ENCODE data around the gene IL1RAP. TPM values are rescaled to one million over a fixed set of nuclear protein-coding genes. Genes with fewer than 3 reads are reported as not detected.

IL1RAP gene
- total RNA-seq, 1 donor from 2014 or later = 43.4 TPM

DNA sequence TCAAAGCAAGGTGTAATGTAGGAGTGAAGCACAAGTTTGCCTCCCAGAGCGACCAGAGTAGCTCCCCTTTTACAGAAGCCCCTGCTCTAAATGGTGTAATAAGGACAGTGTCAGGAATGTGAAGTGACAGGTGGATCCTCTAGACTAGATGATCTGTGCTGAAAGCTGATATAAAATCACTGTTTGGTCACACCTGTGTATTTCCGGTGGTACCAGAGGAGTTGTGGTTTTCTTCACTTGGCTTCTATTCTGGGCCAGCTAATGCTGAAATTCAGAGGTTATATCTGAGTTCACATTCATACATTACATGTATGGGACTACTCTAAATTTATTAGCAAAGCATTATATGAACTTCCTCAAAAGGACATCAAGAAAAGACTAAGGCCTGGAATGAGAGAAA is 117.4 kb downstream of the IL1RAP start:
- DNase-seq (ENCODE audit: low read depth) = no peak
- FAIRE-seq = no peak
- no peaks in the 10 kb centered on the region for H3K27me3 ChIP-seq (ENCODE audit: control insufficient read depth, insufficient read depth, low read length)
- H3K4me3 ChIP-seq (ENCODE audit: low read depth, low read length) = no peak overlapping the region
- TF ChIP-seq, protein P1, sequence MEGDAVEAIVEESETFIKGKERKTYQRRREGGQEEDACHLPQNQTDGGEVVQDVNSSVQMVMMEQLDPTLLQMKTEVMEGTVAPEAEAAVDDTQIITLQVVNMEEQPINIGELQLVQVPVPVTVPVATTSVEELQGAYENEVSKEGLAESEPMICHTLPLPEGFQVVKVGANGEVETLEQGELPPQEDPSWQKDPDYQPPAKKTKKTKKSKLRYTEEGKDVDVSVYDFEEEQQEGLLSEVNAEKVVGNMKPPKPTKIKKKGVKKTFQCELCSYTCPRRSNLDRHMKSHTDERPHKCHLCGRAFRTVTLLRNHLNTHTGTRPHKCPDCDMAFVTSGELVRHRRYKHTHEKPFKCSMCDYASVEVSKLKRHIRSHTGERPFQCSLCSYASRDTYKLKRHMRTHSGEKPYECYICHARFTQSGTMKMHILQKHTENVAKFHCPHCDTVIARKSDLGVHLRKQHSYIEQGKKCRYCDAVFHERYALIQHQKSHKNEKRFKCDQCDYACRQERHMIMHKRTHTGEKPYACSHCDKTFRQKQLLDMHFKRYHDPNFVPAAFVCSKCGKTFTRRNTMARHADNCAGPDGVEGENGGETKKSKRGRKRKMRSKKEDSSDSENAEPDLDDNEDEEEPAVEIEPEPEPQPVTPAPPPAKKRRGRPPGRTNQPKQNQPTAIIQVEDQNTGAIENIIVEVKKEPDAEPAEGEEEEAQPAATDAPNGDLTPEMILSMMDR (IDR thresholded peaks at IDR 0.05; ENCODE audit: insufficient read depth, low read length, severe bottlenecking) = no peak
- H3K36me3 ChIP-seq (ENCODE audit: control insufficient read depth, insufficient read depth, low read length) = peaks cover 4% of the 10 kb centered on the region

DNA sequence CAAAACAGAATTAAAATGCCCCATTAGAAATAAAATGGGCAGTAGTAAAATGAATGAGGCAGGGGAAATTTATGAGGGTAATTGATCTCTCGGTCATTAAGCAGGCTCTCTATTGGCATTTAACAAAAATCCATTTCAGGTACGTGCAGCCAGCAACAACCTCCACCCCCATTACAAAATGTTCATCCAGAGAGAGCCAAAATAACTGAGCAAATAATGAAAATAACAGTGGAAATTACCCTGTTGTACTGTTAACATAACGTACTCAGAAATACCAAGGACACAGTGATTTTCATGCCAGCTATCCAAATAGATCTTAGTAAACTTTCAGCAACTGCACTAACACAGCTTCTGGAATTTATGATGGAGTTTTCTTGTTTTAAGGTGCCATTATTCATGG is 127.7 kb downstream of the IL1RAP start:
- no peak for FAIRE-seq
- Histone ChIP-seq H3K36me3 (ENCODE audit: control insufficient read depth, insufficient read depth, low read length) (peaks cover 9% of the 10 kb centered on the region), H3K27me3 (ENCODE audit: control insufficient read depth, insufficient read depth, low read length) (no peaks in the 10 kb centered on the region), H3K4me3 (ENCODE audit: low read depth, low read length) (no peak overlapping the region)
- TF ChIP-seq, protein P1 (IDR thresholded peaks at IDR 0.05; ENCODE audit: insufficient read depth, low read length, severe bottlenecking) = no peak
- no peak for DNase-seq (ENCODE audit: low read depth)

DNA sequence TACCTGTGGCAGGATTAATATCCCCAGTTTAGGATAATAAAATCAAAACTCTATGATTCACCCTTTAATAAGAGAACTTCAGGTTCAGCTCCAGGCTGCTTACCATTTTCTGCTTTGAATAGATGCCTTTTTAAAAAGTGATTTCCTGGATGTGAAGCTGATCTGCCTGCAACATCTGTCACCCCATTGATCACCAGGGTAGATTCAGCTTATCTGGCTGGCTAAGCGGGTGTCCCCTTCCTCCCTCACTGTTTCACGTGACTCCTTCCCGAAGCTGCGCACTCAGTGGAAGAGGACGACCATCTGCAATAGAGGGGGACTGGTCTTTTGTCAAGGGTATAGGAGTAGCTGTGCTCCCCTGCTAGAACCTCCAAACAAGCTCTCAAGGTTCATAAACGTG is 128.1 kb downstream of the IL1RAP start:
- peaks cover 9% of the 10 kb centered on the region for H3K36me3 ChIP-seq (ENCODE audit: control insufficient read depth, insufficient read depth, low read length)

DNA sequence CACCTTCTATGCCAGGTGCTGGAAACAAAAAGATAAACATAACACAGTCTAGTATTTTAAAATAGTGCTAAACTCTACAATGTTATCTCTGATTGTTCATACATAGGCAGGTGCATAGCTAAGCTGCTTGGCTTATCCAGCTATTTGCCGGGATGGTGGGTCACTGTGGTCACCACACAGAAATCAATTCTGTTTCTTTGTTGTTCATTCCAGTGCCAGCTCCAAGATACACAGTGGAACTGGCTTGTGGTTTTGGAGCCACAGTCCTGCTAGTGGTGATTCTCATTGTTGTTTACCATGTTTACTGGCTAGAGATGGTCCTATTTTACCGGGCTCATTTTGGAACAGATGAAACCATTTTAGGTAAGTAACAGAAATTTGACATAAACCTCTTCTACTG is 130.2 kb downstream of the IL1RAP start:
- FAIRE-seq (no peak), DNase-seq (ENCODE audit: low read depth) (no peak)
- H3K4me3 ChIP-seq (ENCODE audit: low read depth, low read length) = no peak overlapping the region
- H3K27me3 ChIP-seq (ENCODE audit: control insufficient read depth, insufficient read depth, low read length) = no peaks in the 10 kb centered on the region
- peaks cover 13% of the 10 kb centered on the region for H3K36me3 ChIP-seq (ENCODE audit: control insufficient read depth, insufficient read depth, low read length)
- TF ChIP-seq, protein P1 (IDR thresholded peaks at IDR 0.05; ENCODE audit: insufficient read depth, low read length, severe bottlenecking) = no peak

More for the DNA sequence above, 128.1 kb downstream of the IL1RAP start:
- DNase-seq (ENCODE audit: low read depth) = no peak
- TF ChIP-seq, protein P1 (IDR thresholded peaks at IDR 0.05; ENCODE audit: insufficient read depth, low read length, severe bottlenecking) = no peak
- no peak for FAIRE-seq
- no peak overlapping the region for H3K4me3 ChIP-seq (ENCODE audit: low read depth, low read length)
- H3K27me3 ChIP-seq (ENCODE audit: control insufficient read depth, insufficient read depth, low read length) = no peaks in the 10 kb centered on the region

DNA sequence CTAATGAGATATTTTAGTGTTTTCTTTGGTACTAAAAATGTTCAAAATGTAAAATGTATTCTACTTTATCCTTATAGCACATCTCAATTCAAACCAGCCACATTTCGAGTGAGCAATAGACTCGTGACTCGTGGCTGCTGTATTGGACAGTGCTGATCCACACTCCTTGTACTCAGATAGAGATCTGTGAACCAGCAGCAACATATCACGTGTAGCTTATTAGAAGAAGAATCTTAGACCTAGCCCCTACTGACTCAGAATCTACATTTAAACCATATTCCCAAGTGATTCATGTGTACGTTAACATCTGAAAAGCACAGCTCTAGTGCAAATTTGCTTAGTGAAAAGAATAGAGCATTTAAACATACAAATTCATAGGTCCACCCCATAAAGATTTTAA is 130.9 kb downstream of the IL1RAP start:
- Histone ChIP-seq H3K36me3 (ENCODE audit: control insufficient read depth, insufficient read depth, low read length) (peaks cover 14% of the 10 kb centered on the region), H3K27me3 (ENCODE audit: control insufficient read depth, insufficient read depth, low read length) (no peaks in the 10 kb centered on the region), H3K4me3 (ENCODE audit: low read depth, low read length) (no peak overlapping the region)
- TF ChIP-seq, protein P1 (IDR thresholded peaks at IDR 0.05; ENCODE audit: insufficient read depth, low read length, severe bottlenecking) = no peak
- FAIRE-seq (no peak), DNase-seq (ENCODE audit: low read depth) (no peak)

DNA sequence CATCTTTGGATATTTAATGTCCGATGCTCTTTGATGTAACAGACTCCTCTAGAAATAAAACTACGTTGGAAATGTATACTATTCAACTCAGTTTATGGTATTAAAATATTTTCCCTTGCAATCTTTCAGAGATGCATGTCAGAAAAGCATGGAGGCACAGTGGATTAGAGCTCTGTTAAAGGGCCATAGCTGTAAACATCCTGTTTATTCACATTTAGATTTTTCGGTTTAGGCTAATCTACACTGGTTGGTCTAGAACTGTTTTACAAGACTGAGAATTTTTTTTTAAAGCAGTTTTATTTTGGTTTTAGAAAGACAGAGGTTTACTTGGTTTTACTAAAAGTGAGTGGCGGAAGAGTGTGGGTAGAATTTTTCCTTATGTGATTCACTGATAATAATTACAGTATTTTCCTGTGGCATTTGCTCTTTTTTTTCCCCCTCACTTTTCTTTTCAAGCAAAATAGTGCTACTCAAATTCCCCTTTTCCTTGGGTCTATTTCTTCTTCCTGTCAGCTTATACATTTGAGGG is 132.1 kb downstream of the IL1RAP start:
- Histone ChIP-seq H3K4me3 (ENCODE audit: low read depth, low read length) (no peak overlapping the region), H3K36me3 (ENCODE audit: control insufficient read depth, insufficient read depth, low read length) (peaks cover 12% of the 10 kb centered on the region), H3K27me3 (ENCODE audit: control insufficient read depth, insufficient read depth, low read length) (no peaks in the 10 kb centered on the region)
- FAIRE-seq (no peak), DNase-seq (ENCODE audit: low read depth) (no peak)
- TF ChIP-seq, protein P1 (IDR thresholded peaks at IDR 0.05; ENCODE audit: insufficient read depth, low read length, severe bottlenecking) = no peak

All from bronchial epithelial cell (primary cell).